IMR-90 (cell line): Measurements from ENCODE around the gene TIMELESS. TPM values are rescaled to one million over a fixed set of nuclear protein-coding genes. Genes with fewer than 3 reads are reported as not detected.

Experiments used
- ATAC-seq: fragments of 200-7000 bp; cut with Tn5 transposase; 2 replicates; pipeline ENCODE4 v1.9.1; 2020; ENCODE audit warnings: low read depth, mild to moderate bottlenecking, moderate library complexity
- BruUV-seq: library from RNA; stranded (reverse); fragments of 400-500 nt; replicated peaks from 2 replicates; lab custom pipeline; 2021; lab: Mats Ljungman, UMichigan
- CTCF ChIA-PET: fragments of 300-600 bp; formaldehyde crosslinking; extraction: SDS; loops from one replicate; lab custom pipeline; 2021; ENCODE audit warnings: antibody characterized with exemption; lab: Yijun Ruan, JAX
- POLR2A ChIA-PET: fragments of 300-600 bp; sonication (Branson Sonifier 250); formaldehyde crosslinking; loops from one replicate; lab custom pipeline; 2022; ENCODE audit warnings: antibody characterized with exemption; ENCODE audit not compliant: unreplicated experiment; lab: Charles Lee
- DNase-seq: peaks from one replicate; pipeline ENCODE4 v3.0.0; 2013
- H2AFZ ChIP-seq: replicated peaks from 2 replicates; pipeline ENCODE3; 2013; ENCODE audit warnings: low read length, mild to moderate bottlenecking; ENCODE audit not compliant: poor library complexity
- H2AK5ac ChIP-seq: 2 replicates; pipeline ENCODE4 v1.6.1; 2013; ENCODE audit warnings: low read depth, low read length, inconsistent platforms
- H2AK9ac ChIP-seq: replicated peaks from 2 replicates; pipeline ENCODE3; 2013; ENCODE audit warnings: mild to moderate bottlenecking, low read depth, low read length, moderate library complexity; ENCODE audit not compliant: poor library complexity
- H2BK120ac ChIP-seq: 2 replicates; pipeline ENCODE4 v1.6.1; 2013; ENCODE audit warnings: low read depth, low read length, inconsistent platforms
- H2BK15ac ChIP-seq: 3 replicates; pipeline ENCODE4 v1.6.1; 2013; ENCODE audit warnings: low read depth, low read length, inconsistent platforms
- H2BK20ac ChIP-seq: 2 replicates; pipeline ENCODE4 v1.6.1; 2013; ENCODE audit warnings: low read depth, mild to moderate bottlenecking, inconsistent platforms, low read length, moderate library complexity
- H2BK5ac ChIP-seq: 2 replicates; pipeline ENCODE4 v1.6.1; 2013; ENCODE audit warnings: mild to moderate bottlenecking, low read depth, low read length, inconsistent platforms; ENCODE audit not compliant: poor library complexity, severe bottlenecking
- H3K14ac ChIP-seq: replicated peaks from 2 replicates; pipeline ENCODE4 v1.6.1; 2013; ENCODE audit warnings: low read depth, low read length, inconsistent platforms
- H3K18ac ChIP-seq: 2 replicates; pipeline ENCODE4 v1.6.1; 2013; ENCODE audit warnings: low read depth, low read length, control low read depth
- H3K23ac ChIP-seq: 2 replicates; pipeline ENCODE4 v1.6.1; 2013; ENCODE audit warnings: low read depth, low read length, inconsistent platforms
- H3K27ac ChIP-seq: 2 replicates; pipeline ENCODE4 v1.5.1; 2013; ENCODE audit warnings: mild to moderate bottlenecking, control low read depth, low read length; ENCODE audit not compliant: insufficient read depth
- H3K27me3 ChIP-seq: 2 replicates; pipeline ENCODE4 v1.6.1; 2013; ENCODE audit warnings: low read length; ENCODE audit not compliant: control insufficient read depth, insufficient read depth
- H3K36me3 ChIP-seq: 2 replicates; pipeline ENCODE4 v1.6.1; 2013; ENCODE audit warnings: low read length, mixed read lengths; ENCODE audit not compliant: control insufficient read depth, insufficient read depth
- H3K4ac ChIP-seq: 2 replicates; pipeline ENCODE4 v1.6.1; 2013; ENCODE audit warnings: low read depth, low read length, inconsistent platforms
- H3K4me1 ChIP-seq: 2 replicates; pipeline ENCODE4 v1.6.1; 2013; ENCODE audit warnings: low read length, mixed read lengths; ENCODE audit not compliant: control insufficient read depth, insufficient read depth
- H3K4me2 ChIP-seq: 2 replicates; pipeline ENCODE4 v1.6.1; 2013; ENCODE audit warnings: low read depth, mild to moderate bottlenecking, control low read depth, low read length, moderate library complexity
- H3K4me3 ChIP-seq: 2 replicates; pipeline ENCODE4 v1.5.1; 2013; ENCODE audit warnings: low read depth, mild to moderate bottlenecking, control low read depth, low read length, moderate library complexity; ENCODE audit not compliant: insufficient read depth
- H3K56ac ChIP-seq: 2 replicates; pipeline ENCODE4 v1.6.1; 2013; ENCODE audit warnings: low read length, inconsistent platforms; ENCODE audit not compliant: insufficient read depth; ENCODE audit errors: extremely low read depth
- H3K79me1 ChIP-seq, 2 experiments: 2 replicates each; pipeline ENCODE4 v1.6.1; 2013; ENCODE audit warnings: low read length in 2 of 2, inconsistent platforms in 1 of 2, low read depth in 1 of 2
- H3K9ac ChIP-seq: 2 replicates; pipeline ENCODE4 v1.6.1; 2013; ENCODE audit warnings: low read depth, low read length, control low read depth
- H3K9me1 ChIP-seq: 2 replicates; pipeline ENCODE4 v1.6.1; 2013; ENCODE audit warnings: low read length, inconsistent platforms; ENCODE audit not compliant: insufficient read depth
- H3K9me3 ChIP-seq: 2 replicates; pipeline ENCODE4 v1.6.1; 2013; ENCODE audit warnings: low read length; ENCODE audit not compliant: control insufficient read depth, insufficient read depth
- H4K20me1 ChIP-seq: 2 replicates; pipeline ENCODE4 v1.6.1; 2013; ENCODE audit warnings: low read length, inconsistent platforms; ENCODE audit not compliant: insufficient read depth
- H4K5ac ChIP-seq: 2 replicates; pipeline ENCODE4 v1.6.1; 2013; ENCODE audit warnings: mild to moderate bottlenecking, low read depth, low read length, control low read depth
- H4K8ac ChIP-seq, 2 experiments: 2 replicates each; pipeline ENCODE4 v1.6.1; 2013; ENCODE audit warnings: low read depth in 2 of 2, low read length in 2 of 2, control low read depth in 1 of 2, inconsistent platforms in 1 of 2
- H4K91ac ChIP-seq: 2 replicates; pipeline ENCODE4 v1.6.1; 2013; ENCODE audit warnings: low read depth, low read length, inconsistent platforms; ENCODE audit not compliant: insufficient read depth
- CEBPB ChIP-seq: IDR thresholded peaks from 2 replicates; pipeline ENCODE4 v1.6.1; 2012; ENCODE audit warnings: low read depth, low read length, improper control_type of control experiment
- CHD1 ChIP-seq: IDR thresholded peaks from 2 replicates; pipeline ENCODE4 v1.6.1; 2012; ENCODE audit warnings: low read depth, low read length, improper control_type of control experiment
- CTCF ChIP-seq: conservative IDR thresholded peaks from 2 replicates; pipeline ENCODE4 v1.5.1; 2012; ENCODE audit warnings: mild to moderate bottlenecking, low read depth, low read length, improper control_type of control experiment
- ELK1 ChIP-seq: fragments of 150-350 bp; IDR thresholded peaks from 2 replicates; pipeline ENCODE4 v1.6.1; 2016; ENCODE audit warnings: low read depth, mild to moderate bottlenecking, low read length, moderate library complexity, borderline replicate concordance
- FOS ChIP-seq: fragments of 150-350 bp; IDR thresholded peaks from 2 replicates; pipeline ENCODE4 v1.6.1; 2016; ENCODE audit warnings: low read depth, low read length
- MAZ ChIP-seq: IDR thresholded peaks from 2 replicates; pipeline ENCODE4 v1.6.1; 2012; ENCODE audit warnings: low read depth, mild to moderate bottlenecking, low read length, improper control_type of control experiment, moderate library complexity, borderline replicate concordance
- MXI1 ChIP-seq: IDR thresholded peaks from 2 replicates; pipeline ENCODE4 v1.6.1; 2012; ENCODE audit warnings: low read depth, mild to moderate bottlenecking, low read length, moderate library complexity, borderline replicate concordance
- NFE2L2 ChIP-seq: fragments of 150-350 bp; IDR thresholded peaks from 2 replicates; pipeline ENCODE4 v1.6.1; 2016; ENCODE audit warnings: low read depth, mild to moderate bottlenecking, low read length
- RAD21 ChIP-seq: IDR thresholded peaks from 2 replicates; pipeline ENCODE4 v1.6.1; 2012; ENCODE audit warnings: low read length, improper control_type of control experiment
- RFX5 ChIP-seq: IDR thresholded peaks from 2 replicates; pipeline ENCODE4 v1.8.0; 2012; ENCODE audit warnings: low read depth, mild to moderate bottlenecking, low read length, moderate library complexity
- WGBS, 2 experiments: methylation state at CpG; one replicate each; pipeline versions ENCODE4 v1.1.5 to v1.1.7; 2013; ENCODE audit warnings: missing lambda C conversion rate in 2 of 2; ENCODE audit not compliant: insufficient read length in 1 of 2; ENCODE audit errors: extremely low coverage in 2 of 2; 5-methylcytosine and 5-hydroxymethylcytosine counted together
- dilution Hi-C: fragments of 300-500 bp; cut with HindIII; formaldehyde crosslinking; loops from one replicate; pipeline ENCODE4 v1.14.3; 2018; ENCODE audit warnings: low sequenced_read_pairs; ENCODE audit not compliant: unreplicated experiment
- in situ Hi-C: fragments of 300-500 bp; cut with MboI; formaldehyde crosslinking; loops from 3 replicates; pipeline ENCODE4 v1.14.3; 2019; ENCODE audit warnings: low sequenced_read_pairs, inconsistent platforms, mixed read lengths
- intact Hi-C: fragments of 100-400 bp; cut with micrococcal nuclease; formaldehyde crosslinking; loops from 2 replicates; pipeline ENCODE4 v1.10.0; 2022
- polyA plus RNA-seq, 3 experiments: library from polyadenylated mRNA; depleted of rRNA; stranded (reverse); fragments of >200 nt; gene quantifications; 2 replicates each; pipeline ENCODE4 v1.2.3, GENCODE V29; 2012; ENCODE audit warnings: low replicate concordance in 1 of 3
- total RNA-seq: library from RNA; depleted of rRNA; stranded (reverse); fragments of >200 nt; gene quantifications from 2 replicates; pipeline ENCODE4 v1.2.3, GENCODE V29; 2012

TIMELESS gene
- total and polyA plus RNA-seq, 2 of the 4 experiments (the other 2 are of a cell fraction), result 7.3 to 10.4 TPM

GRCh38 chr12:56374726-56375597 is 74.3 kb downstream of the TIMELESS start:
- Histone ChIP-seq H3K27me3 (no peaks in the 10 kb centered on the region; the same call in 1 of the 2 replicates), H2BK20ac (no peak overlapping the region), H3K4ac (no peak overlapping the region), H4K91ac (no peak overlapping the region), H3K14ac (no peak overlapping the region), H4K20me1 (no peaks in the 10 kb centered on the region), H2AK5ac (no peak overlapping the region), H3K4me2 (no peak overlapping the region), H3K56ac (no peak overlapping the region), H2BK15ac (no peak overlapping the region), H4K8ac (no peak overlapping the region), H4K5ac (no peak overlapping the region), H2BK120ac (no peak overlapping the region), H3K27ac (no peak overlapping the region), H3K18ac (no peak overlapping the region), H3K36me3 (no peaks in the 10 kb centered on the region), H3K79me1 (no peaks in the 10 kb centered on the region), H2BK5ac (no peak overlapping the region), H3K4me1 (no peaks in the 10 kb centered on the region), H3K9me1 (no peaks in the 10 kb centered on the region), H3K23ac (no peak overlapping the region), H2AFZ (no peak overlapping the region), H3K9ac (no peak overlapping the region), H2AK9ac (no peak overlapping the region), H3K9me3 (no peaks in the 10 kb centered on the region), H3K4me3 (no peak overlapping the region)
- no peak; the same call in 1 of the 2 replicates for ATAC-seq
- TF ChIP-seq CHD1 (no peak), RFX5 (no peak), FOS (no peak), MAZ (no peak), MXI1 (no peak), CEBPB (no peak), ELK1 (no peak), RAD21 (no peak), NFE2L2 (no peak), CTCF (no peak)
- ChIA-PET POLR2A (no interaction called here), CTCF (interaction anchor here (0.6 kb wide), 2 partner anchors 12 to 25 kb away, joined by 5 to 6 read pairs; no protein-coding TSS in a partner anchor)
- peak; percentile 9 for DNase-seq
- dilution Hi-C loops (no loop called here), in situ Hi-C loops (no loop called here), intact Hi-C loops (loop anchor here (5.0 kb wide), 1 partner anchor 87 kb away; no protein-coding TSS in a partner anchor)
- 83% methylated on average over 1 of the region's 7 CpGs; no CpG with 5 or more reads in 1 of the 2 experiments for WGBS, 2 experiments
- BruUV-seq, result no TSS peak
